GM19023 (cell line): ENCODE measurements around the gene GABBR2.

Experiments
- ATAC-seq: cut with Tn5 transposase; IDR thresholded peaks from one replicate; pipeline ENCODE4 v1.9.1; 2021; ENCODE audit warnings: mild to moderate bottlenecking, moderate library complexity; ENCODE audit not compliant: unreplicated experiment

The GABBR2 gene

DNA sequence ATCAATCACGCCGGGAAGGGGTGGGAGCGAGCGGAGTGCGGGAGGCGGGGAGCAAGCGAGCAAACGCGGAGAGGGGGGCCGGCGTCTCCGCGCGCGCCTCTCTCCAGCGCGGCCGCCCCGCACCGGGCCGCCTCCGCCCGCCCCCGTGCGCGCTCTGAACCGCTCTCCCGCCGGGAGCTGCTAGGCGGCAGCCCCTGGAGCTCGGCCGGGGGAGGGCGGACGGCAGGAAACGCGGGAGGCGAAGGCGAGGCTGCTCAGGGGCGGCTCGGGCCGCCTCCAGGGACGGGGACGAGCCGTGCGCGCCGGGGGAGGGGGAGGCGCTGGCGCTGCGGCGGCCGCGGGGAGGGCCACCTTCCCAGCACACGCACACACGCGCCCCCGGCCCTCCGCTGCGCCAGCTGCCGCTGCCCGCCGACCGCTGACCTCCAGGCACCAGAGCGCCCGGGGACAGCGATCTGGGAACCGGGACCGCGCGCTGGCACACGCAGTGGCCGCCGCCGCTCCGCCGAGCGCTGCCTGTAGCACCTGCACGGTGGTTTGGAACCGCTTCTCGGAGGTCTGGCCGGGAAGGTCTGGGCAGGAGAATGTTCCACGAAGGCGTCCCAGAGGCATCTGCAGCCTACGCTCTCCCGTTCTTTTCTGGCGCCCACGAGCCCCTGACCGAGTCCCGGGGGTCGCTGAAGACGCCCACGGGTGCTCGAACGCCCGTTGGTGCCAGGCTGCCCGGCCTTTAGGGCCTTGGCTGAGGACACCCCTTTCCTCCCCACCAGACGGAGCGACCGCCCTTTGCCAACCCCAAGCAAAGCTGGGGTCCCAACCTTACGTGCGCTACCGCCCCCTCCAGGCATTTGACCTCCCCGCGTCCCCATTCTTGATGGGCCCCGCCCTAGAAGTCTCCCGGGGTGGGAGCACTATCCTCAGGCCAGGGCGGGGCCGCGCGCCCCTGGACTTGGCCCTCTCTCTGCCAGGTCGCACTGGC lies at the start of gene GABBR2:
Gene GABBR2, minus strand, starts transcription at position 3 of the 979 bp plus-strand sequence. CDS start 198 bp downstream, outside the sequence.
- ATAC-seq, result no peak

DNA sequence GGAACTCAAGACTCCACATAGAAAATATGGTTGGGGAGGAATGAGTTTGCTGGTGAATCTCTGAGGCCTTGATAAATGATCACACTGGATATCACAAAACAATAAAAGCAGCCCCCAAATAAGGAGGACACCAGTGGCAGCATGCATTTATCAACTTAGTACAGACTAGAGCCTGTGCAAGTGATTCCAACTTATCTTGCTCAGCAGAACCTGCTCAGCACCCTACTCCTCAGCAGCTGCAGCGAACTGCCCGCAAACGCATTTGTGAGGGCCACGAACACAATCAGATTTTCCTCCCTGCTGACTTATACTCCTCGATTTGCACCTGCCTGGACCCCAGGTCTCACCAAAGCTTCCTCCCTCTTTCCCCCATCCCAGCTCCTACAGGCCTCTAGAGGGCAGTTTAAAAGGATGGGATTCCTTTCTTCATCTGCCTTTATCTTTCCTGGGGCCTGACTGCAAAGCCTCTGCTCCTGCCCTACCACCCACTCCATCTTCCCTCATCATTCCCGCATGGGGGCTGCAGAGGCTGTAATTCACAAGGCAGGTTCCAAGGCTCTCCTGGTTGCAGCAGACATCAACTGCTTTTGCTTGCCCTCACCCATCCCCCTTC lies 46.4 kb upstream of the GABBR2 start:
- ATAC-seq, result no peak

- no peak for ATAC-seq
Measured at GRCh38 chr9:98751210-98751609, 42.5 kb upstream of the GABBR2 start.

- no peak for ATAC-seq
Measured at GRCh38 chr9:98750364-98751060, 41.8 kb upstream of the GABBR2 start.

GRCh38 chr9:98747476-98747875 lies 38.7 kb upstream of the GABBR2 start:
- ATAC-seq, result no peak

DNA sequence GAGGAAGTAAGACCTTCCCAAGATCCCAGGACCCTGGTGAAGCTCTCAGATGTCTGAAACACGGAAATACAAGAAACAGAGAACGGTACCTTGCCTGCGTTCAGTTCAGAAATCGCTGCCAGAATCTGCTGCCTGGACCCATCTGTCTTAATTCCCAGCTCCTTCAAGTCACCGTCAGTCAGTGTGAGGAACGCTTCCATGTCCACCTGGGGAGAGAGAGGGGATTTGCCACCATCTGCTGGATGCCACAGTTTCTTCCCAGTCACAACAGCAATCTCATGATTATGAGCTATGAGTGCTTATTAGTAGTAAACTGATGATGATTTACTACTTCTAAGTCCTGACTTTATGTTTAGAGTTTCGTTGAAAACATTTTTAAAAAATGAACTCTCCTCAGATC lies 36.7 kb upstream of the GABBR2 start:
- ATAC-seq, result no peak

DNA sequence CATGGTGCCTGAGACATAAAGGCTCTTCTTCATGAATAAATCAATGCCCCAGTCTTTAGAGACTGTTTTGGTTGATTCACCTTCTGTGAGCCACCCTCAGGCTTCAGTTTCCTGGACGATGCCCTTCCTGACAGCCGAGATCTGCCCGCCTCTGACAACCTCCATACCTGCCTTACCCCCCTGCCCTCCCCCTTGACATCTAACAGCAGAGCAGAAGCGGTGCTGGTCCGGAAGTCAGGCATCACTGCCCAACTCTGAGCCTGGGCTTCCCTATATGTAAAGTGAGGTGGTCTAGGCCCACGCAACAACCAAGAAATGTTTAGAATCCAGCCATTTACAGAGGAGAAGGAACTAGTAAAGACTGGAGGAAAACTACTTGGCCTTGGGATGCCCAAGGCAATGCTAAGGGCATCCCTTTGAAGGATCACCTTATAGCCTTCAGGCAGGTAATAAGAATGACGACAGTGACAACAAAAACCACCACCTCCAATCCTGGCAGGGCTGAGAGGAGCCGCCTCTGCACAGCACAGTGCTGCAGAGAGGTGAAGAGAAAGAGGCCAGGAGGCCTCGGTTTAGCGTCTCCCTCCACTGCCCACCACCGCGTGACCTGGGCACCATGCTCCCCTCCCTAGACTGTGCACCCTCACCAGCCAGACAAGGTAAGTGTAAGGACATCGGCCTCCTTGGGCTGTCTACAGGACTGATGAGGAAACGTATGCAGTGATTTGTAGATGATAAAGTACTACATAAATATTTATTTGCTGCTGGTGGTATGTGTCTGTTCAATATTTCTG lies 35.3 kb upstream of the GABBR2 start:
- ATAC-seq, result no peak

DNA sequence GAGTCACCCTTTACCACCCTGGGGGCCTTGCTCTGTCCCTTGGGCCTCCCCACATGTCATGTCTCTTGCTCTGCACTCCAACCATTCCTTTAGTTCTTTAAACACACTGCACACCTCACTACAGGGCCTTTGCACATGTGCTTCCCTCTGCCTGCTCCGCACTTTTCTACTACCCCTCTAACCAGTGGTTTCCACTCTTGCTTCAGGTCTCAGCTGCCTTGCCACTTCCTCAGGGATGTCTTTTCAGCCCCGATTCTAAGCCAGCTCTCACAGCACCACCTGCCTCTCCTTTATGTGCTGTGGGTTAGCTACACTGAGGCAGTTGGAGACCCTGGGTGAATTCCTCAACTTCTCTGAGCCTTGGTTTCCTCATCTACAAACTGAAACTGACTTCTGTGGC lies 34.6 kb upstream of the GABBR2 start:
- ATAC-seq, result no peak

- ATAC-seq, result no peak
Measured at GRCh38 chr9:98742325-98743280, 33.9 kb upstream of the GABBR2 start.

DNA sequence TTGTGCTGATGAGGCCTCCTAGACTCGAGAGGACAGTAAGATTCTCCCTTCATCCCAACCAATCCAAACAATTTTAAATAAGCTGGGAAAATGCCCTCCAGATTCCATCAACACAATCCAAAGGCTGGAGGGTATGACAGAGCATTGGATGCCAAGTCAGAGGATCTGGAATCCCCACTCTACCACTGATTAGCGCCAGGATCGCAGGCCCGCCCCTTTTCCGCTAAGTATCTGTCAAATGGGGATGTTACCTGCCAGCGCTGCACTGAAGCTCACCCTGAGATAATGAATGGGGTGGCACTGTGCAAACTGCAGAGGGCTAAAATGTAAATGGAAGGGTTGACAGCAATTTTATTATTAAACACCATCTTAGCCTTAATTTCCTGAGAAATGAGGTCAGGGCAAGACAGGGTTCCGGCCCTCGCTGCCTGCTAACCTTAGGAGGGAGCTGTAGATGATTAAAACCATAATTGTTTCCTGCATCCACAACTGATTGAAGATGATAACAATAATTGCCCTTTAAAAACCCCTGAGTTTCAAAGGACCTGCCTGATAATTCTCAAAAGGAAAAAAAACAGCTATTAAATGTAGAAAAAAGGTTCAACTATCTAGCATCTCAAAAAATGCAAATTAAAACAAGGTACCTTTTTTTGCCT lies 31.6 kb upstream of the GABBR2 start:
- ATAC-seq, result no peak

- no peak for ATAC-seq
Measured at GRCh38 chr9:98738741-98739140, 30.0 kb upstream of the GABBR2 start.

- no peak for ATAC-seq
Measured at GRCh38 chr9:98736226-98736625, 27.5 kb upstream of the GABBR2 start.

DNA sequence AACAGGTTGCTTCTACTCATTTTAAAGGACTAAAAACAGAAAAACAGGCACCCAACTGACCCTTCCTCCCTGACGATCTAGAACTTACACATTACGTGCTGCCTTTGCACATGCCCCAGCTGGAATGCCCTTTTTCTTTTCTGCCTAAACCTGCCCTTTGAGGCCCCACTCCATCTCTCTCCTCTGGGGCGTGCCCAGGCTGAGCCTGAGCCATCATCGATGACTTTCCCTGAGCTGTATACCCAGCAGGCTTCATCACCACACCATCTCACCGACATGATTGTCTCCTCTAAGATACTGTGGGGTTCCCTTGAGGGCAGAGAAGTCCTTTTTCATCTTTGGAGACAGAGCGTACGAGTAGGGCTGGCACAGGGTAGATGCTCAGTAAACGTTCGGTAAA lies 24.1 kb upstream of the GABBR2 start:
- no peak for ATAC-seq

DNA sequence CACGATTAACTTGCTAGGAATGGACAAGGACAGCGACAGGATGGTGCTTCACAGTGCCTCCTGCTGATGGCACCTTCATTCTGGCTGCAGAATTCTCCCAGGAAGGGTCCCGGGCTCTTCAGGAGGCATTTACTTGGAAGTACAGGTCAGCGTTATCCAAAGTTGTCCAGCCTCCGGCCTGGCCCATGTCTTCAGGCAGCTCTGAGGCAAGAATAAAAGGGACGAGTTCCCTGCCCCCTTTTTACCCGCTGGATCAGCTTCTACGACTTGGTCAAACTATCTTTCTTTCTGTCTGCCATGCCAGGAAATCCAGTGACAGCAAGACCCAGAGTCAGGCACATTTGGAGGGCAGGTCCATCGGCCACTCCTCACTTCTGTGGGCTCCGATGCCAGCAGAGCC lies 23.4 kb upstream of the GABBR2 start:
- no peak for ATAC-seq

GRCh38 chr9:98730871-98731270 lies 22.1 kb upstream of the GABBR2 start:
- no peak for ATAC-seq

DNA sequence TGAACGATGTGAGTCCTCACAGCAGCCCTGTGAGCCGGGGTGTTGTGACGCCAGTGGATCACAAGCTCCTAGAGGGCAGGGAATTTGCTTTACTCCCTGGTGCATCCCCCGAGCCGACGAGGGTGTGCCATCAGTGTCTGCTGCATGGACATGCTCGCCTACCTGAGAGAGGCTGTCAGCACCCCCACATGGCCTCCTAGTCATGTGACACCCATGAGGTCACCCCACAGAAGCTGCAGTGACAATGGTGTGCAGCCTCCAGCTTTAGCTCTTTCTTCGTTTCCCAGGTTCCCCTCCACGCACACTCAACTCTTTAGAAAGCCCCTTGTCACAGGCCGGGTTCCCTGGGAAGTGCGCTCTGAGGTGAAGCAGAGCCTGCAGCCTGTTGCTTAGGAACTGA lies 19.8 kb upstream of the GABBR2 start:
- no peak for ATAC-seq

- no peak for ATAC-seq
Measured at GRCh38 chr9:98727428-98727827, 18.7 kb upstream of the GABBR2 start.

GRCh38 chr9:98726735-98727134 lies 18.0 kb upstream of the GABBR2 start:
- ATAC-seq, result no peak
